Esophagus squamous epithelium (tissue), 4 donors: ENCODE measurements around the gene SLC25A4.

Experiments used
- CTCF ChIP-seq, 6 experiments: fragments of 450-650 bp in 4 of 6; fragments of 200-600 bp in 2 of 6; sonication (generic) in 2 of 6; IDR thresholded peaks; one replicate each; pipeline ENCODE4 v1.5.1; 2016 to 2019; ENCODE audit warnings: antibody characterized with exemption in 6 of 6, mild to moderate bottlenecking in 4 of 6, moderate library complexity in 4 of 6
- POLR2A ChIP-seq, 4 donors: fragments of 450-650 bp; IDR thresholded peaks; one replicate each; pipeline ENCODE4 v1.6.1; 2017; ENCODE audit warnings: antibody characterized with exemption in 4 of 4, mild to moderate bottlenecking in 4 of 4, moderate library complexity in 3 of 4

DNA sequence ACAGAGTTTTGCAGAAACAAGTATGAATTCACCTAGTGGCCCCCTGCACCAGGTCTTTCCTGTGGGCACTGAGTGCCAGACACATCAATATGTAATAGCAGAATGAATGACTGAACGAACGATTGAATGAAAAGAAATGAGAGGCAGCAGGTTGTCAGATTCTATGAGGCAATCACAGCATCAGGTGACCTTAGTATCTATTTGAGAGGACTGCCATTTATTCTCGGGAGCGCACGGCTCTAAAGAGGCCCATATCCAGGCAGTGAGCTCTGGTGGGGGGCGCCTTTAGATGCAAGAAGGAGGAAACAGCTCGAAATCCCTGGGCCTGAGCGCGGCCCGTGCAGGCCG lies 528 bp upstream of the SLC25A4 start:
- TF ChIP-seq POLR2A (IDR thresholded peaks at IDR 0.05) (no peak), CTCF (IDR thresholded peaks at IDR 0.05) (no peak)
